RWPE2 (cell line): ENCODE data around the gene SUPT5H.
A peak's percentile ranks its signal among the peaks of the same experiment; 100 is the strongest.

Experiments
- ATAC-seq: fragments of 200-7000 bp; cut with Tn5 transposase; 3 replicates; pipeline ENCODE4 v1.9.1; 2021; ENCODE audit warnings: low read depth
- DNase-seq: peaks from one replicate; pipeline ENCODE4 v3.0.0-alpha.2; 2020; ENCODE audit warnings: low spot score
- H3K27ac ChIP-seq: fragments of 450-650 bp; 2 replicates; pipeline ENCODE4 v1.5.1; 2017; ENCODE audit warnings: mild to moderate bottlenecking; ENCODE audit not compliant: poor library complexity, severe bottlenecking
- H3K27me3 ChIP-seq: fragments of 250-450 bp; sonication (Bioruptor Pico); 2 replicates; pipeline ENCODE4 v1.5.1; 2021; ENCODE audit warnings: mild to moderate bottlenecking, moderate library complexity; ENCODE audit not compliant: insufficient read depth, poor library complexity, severe bottlenecking
- H3K36me3 ChIP-seq: fragments of 250-450 bp; sonication (Bioruptor Pico); 2 replicates; pipeline ENCODE4 v1.5.1; 2020; ENCODE audit warnings: low read depth, mild to moderate bottlenecking, moderate library complexity
- H3K4me1 ChIP-seq: fragments of 250-450 bp; sonication (Bioruptor Pico); 2 replicates; pipeline ENCODE4 v1.5.1; 2021; ENCODE audit warnings: mild to moderate bottlenecking, moderate library complexity; ENCODE audit not compliant: insufficient read depth, poor library complexity, severe bottlenecking
- H3K4me3 ChIP-seq: fragments of 250-450 bp; sonication (Bioruptor Pico); 2 replicates; pipeline ENCODE4 v1.5.1; 2021; ENCODE audit warnings: mild to moderate bottlenecking, moderate library complexity; ENCODE audit not compliant: severe bottlenecking
- H3K9me3 ChIP-seq: fragments of 250-450 bp; sonication (Bioruptor Pico); 2 replicates; pipeline ENCODE4 v1.5.1; 2021; ENCODE audit warnings: mild to moderate bottlenecking, moderate library complexity; ENCODE audit not compliant: severe bottlenecking
- TF ChIP-seq, protein P1 (sequence below): fragments of 450-650 bp; IDR thresholded peaks from one replicate; pipeline ENCODE4 v1.5.1; 2017; ENCODE audit warnings: mild to moderate bottlenecking, moderate library complexity; ENCODE audit not compliant: poor library complexity, severe bottlenecking

The SUPT5H gene

DNA sequence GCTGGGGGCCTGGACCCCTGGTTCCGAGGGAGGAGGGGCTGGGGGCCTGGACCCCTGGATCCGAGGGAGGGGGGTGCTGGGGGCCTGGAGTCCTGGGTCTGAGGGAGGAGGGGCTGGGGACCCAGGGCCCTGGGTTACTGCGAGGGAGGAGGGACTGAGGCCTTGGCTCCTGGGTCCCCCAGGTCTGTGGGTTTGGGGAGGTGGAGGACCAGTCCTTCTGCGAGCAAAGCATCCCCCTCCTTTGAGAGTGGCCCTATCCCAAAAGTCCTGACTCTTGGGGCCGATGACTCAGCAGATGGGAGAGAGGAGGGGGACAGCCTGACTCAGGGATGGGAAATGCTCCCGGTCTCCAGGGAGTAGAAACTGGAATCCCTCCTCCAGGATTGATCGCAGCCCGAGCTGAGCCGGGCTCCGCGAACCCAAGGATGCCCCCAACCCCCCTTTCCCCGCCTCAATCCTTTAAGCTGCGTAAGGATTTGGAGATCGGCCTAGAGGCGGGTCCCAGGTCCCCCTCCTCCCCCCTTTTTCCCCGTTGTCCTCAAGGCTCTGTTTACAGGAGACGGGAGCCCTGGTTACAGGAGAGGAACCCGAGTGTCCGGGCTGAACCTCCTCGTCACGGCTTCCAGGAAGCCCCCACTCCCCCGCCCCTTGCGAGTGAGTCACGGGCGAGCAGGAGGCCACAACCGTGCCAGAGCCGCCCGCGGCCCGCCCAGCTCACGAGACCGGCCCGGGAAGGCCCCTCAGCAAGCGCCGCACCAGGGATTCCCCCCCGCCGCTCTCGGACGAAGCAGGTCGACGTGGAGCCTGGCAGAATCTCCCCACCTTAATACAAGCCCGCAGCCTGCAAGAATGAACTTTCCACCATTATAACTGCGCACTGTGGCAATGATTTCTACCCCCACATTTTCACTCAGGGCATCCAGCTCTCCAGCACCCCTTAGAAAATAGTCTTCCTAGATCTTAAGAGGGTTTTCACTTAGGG is 41.8 kb upstream of the SUPT5H start:
- Histone ChIP-seq H3K4me3 (peak overlapping the region; percentile 20), H3K36me3 (peaks cover 23% of the 10 kb centered on the region), H3K27ac (peak overlapping the region; percentile 98), H3K9me3 (no peaks in the 10 kb centered on the region), H3K27me3 (no peaks in the 10 kb centered on the region), H3K4me1 (peaks cover 27% of the 10 kb centered on the region)
- TF ChIP-seq, protein P1, sequence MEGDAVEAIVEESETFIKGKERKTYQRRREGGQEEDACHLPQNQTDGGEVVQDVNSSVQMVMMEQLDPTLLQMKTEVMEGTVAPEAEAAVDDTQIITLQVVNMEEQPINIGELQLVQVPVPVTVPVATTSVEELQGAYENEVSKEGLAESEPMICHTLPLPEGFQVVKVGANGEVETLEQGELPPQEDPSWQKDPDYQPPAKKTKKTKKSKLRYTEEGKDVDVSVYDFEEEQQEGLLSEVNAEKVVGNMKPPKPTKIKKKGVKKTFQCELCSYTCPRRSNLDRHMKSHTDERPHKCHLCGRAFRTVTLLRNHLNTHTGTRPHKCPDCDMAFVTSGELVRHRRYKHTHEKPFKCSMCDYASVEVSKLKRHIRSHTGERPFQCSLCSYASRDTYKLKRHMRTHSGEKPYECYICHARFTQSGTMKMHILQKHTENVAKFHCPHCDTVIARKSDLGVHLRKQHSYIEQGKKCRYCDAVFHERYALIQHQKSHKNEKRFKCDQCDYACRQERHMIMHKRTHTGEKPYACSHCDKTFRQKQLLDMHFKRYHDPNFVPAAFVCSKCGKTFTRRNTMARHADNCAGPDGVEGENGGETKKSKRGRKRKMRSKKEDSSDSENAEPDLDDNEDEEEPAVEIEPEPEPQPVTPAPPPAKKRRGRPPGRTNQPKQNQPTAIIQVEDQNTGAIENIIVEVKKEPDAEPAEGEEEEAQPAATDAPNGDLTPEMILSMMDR = no peak
- DNase-seq (peak; percentile 98), ATAC-seq (peak; percentile 56)

DNA sequence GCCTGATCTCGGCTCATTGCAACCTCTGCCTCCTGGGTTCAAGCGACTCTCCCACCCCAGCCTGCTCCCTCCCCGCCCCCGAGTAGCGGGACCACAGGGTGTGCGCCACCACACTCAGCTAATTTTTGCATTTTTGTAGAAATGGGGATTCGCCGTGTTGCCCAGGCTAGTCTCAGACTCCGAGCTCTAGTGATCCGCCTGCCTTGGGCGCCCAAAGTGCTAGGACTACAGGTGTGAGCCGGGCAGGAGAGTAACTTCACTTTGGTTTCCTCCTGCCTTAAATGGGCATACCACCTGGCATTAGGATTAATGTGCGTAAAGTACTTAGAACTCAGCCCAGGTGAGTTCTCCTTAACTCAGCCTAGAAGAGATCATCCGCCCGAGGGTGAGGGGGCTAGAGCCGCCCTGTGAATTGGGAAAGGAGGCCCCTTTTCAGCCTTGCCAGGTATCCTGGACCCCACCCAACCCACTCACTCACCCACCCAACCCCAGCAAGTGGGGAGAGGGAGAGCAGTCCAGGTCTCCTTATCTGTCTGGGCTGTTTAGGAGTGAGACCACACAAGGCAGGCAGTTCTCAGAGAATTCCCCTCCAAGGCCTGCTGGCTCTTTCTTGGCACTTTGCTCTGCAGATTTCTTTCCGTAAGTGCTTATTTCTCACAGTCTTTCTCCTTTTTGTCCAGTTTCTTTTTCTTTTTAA is 40.0 kb upstream of the SUPT5H start:
- Histone ChIP-seq H3K36me3 (peaks cover 25% of the 10 kb centered on the region), H3K4me1 (peaks cover 23% of the 10 kb centered on the region), H3K4me3 (no peak overlapping the region), H3K9me3 (no peaks in the 10 kb centered on the region), H3K27me3 (no peaks in the 10 kb centered on the region), H3K27ac (peak overlapping the region; percentile 97)
- no peak for DNase-seq
- ATAC-seq = no peak
- TF ChIP-seq, protein P1 = no peak

DNA sequence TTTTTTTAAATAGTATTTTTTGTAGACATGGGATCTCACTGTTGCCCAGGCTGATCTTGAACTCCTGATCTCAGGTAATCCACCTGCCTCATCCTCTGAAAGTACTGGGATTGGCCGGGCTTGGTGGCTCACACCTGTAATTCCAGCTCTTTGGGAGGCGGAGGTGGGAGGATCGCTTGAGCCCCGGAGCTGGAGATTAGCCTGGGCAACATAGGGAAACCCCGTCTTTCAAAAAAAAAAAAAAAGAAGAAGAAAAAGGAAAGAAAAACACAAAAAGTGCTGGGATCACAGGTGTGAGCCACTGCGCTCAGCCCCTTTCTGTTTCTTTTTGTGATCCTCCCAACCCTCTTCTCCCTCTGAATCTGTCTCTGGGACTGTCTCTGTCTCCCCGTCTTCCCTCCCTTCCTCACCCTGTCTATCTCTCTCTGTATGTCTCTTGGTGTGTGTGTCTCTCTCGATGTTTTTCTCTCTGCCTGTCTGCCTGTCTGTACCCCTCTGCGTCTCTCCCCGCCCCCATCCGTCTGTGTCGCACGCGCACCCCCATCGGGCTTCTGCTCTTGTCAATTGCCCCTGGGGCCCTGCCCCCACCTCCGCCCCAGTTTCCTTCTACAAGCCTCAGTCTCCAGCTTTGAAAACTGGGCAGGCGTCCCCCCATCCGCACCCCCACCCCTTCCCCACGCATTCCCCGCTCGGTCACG is 39.3 kb upstream of the SUPT5H start:
- Histone ChIP-seq H3K4me3 (peak overlapping the region; percentile 89), H3K4me1 (peaks cover 30% of the 10 kb centered on the region), H3K27ac (peak overlapping the region; percentile 97), H3K27me3 (no peaks in the 10 kb centered on the region), H3K36me3 (peaks cover 25% of the 10 kb centered on the region), H3K9me3 (no peaks in the 10 kb centered on the region)
- TF ChIP-seq, protein P1 = no peak
- no peak for DNase-seq
- ATAC-seq = no peak

DNA sequence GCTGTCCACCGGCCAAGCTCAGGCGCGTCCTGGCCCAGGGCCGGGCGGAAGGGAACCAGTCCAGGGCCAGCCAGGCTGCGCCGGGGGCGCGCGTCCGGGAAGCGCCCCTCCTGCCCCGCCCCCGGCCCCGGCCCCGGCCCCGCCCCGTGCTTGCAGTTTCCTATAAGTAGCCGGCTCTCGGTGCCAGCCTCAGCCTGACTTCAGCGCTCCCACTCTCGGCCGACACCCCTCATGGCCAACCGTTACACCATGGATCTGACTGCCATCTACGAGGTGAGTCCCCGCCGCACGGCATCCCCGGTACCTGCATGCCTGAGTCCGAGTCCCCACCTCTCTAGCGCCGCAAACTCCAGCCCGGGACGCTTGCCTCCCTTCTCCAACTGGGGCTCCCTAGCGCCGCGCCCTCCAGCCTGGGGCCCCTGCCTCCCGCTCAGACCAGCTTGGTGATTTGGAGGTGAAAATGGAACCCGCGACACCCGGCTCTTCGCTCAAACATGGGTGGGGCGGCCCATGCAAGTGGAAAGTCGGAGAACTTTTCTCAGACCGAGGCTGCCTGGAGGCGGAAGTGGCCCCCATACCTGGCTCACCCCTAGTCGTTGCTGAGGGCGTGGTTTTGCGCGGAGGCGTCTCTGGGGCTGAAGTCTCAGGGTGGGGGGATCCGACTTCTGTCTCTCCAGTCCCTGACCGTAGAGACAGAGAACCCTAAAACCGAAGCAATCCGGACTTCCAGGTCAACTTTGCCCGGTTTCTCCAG is 38.5 kb upstream of the SUPT5H start, which contains the start of gene ZFP36:
Gene ZFP36, plus strand, starts transcription at position 192 of the 754 bp plus-strand sequence. Its CDS starts 58 bp downstream, at position 250.
- H3K27me3 ChIP-seq = no peaks in the 10 kb centered on the region
- H3K4me3 ChIP-seq = peak within 1 kb of the TSS; percentile 89
- TF ChIP-seq, protein P1 = no peak
- peaks cover 25% of the 10 kb centered on the region for H3K36me3 ChIP-seq
- peaks cover 30% of the 10 kb centered on the region for H3K4me1 ChIP-seq
- no peaks in the 10 kb centered on the region for H3K9me3 ChIP-seq
- DNase-seq = no peak
- peak within 1 kb of the TSS; percentile 97 for H3K27ac ChIP-seq
- peak; percentile 6 for ATAC-seq
